Right lobe of liver (tissue), 4 donors: ENCODE measurements around the gene RXFP3.

Experiments used
- CTCF ChIP-seq, 4 donors: fragments of 200-600 bp in 3 of 4; fragments of 450-650 bp in 1 of 4; IDR thresholded peaks; one replicate each; pipeline versions ENCODE4 v1.5.1 to v1.8.0; 2016 to 2022; ENCODE audit warnings: antibody characterized with exemption in 4 of 4, mild to moderate bottlenecking in 2 of 4
- POLR2A ChIP-seq: fragments of 450-650 bp; IDR thresholded peaks from one replicate; pipeline ENCODE4 v1.6.1; 2017; ENCODE audit warnings: antibody characterized with exemption, mild to moderate bottlenecking
- donor health status: DM: no; HTN: no; CAD: no.
- donor health status: DM: no; HTN: no; CAD: no.
- donor health status: DM: no; HTN: yes; CAD: no.

- TF ChIP-seq CTCF (IDR thresholded peaks at IDR 0.05): peak; percentile 9 to 26 (median 18)
- TF ChIP-seq POLR2A: no peak
Measured at GRCh38 chr5:33936004-33936380, 194 bp upstream of the RXFP3 start.
